ENCODE results near the gene COL7A1.

The COL7A1 gene

DNA sequence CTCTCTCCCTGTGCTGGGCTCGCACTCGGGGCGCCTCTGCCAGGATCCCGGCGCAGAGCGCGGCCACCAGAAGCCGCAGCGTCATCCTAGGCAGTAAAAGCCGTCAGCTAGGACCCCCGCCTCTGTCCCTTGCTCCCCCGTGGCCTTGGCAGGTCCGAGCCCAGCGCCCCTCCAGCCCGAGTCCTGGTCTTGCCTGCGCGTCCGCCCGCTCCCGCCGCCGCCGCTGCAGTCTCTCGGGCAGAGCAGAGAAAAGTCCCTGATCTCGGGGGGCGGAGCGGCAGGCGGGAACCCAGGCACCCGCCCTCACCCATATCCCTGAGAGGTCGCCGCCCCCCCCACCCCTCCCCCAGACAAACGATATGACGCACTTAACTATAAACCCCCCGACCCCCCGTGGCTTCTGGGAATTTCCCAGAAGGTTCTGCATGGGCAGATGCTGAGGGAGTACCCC, at the start of gene COL7A1:
TSS of gene COL7A1 (minus strand) at position 255 of the 451 bp plus-strand sequence. CDS start at position 85, 170 bp downstream.
- DNase-seq, result no peak

DNA sequence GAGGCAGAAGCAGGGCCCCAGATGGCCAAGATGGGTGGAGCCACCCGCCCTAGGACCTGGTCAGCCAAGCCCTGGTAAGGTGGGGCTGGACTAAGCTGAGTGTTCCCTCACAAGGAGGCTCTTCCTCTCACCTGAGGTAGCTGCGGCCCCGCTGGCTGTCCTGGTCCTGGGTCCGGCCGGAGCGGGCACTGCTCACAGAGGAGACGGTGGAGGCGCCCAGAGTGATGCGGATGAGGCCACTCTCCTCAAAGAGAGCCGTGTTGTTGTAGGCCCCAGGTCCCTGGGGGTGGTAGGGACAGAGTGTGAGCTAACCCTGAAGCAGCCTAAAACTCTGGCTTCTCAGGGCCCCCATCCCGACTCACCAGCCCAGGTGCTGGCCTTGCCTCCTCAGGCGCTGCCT, 47.5 kb upstream of the COL7A1 start:
- DNase-seq, result no peak

DNA sequence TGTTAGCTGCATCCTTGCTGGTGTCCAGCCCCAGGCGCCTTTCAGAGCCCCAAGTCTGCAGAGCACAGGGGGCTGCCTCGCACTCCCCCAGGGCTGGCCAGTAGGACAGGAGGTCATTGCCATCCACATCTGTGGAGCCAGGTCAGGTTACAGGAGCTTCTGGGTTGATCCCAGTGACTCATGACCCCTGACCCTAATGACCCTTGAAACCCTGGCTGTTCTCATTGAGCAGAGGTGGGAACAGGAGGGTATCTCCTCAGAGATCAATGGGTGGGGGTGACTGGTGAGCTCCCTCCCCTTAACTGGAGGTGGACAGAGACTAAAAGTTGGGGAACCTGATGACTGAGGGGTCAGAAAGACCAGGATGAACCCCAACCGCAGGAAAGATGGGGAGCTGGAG, 46.3 kb upstream of the COL7A1 start:
- no peak for DNase-seq

DNA sequence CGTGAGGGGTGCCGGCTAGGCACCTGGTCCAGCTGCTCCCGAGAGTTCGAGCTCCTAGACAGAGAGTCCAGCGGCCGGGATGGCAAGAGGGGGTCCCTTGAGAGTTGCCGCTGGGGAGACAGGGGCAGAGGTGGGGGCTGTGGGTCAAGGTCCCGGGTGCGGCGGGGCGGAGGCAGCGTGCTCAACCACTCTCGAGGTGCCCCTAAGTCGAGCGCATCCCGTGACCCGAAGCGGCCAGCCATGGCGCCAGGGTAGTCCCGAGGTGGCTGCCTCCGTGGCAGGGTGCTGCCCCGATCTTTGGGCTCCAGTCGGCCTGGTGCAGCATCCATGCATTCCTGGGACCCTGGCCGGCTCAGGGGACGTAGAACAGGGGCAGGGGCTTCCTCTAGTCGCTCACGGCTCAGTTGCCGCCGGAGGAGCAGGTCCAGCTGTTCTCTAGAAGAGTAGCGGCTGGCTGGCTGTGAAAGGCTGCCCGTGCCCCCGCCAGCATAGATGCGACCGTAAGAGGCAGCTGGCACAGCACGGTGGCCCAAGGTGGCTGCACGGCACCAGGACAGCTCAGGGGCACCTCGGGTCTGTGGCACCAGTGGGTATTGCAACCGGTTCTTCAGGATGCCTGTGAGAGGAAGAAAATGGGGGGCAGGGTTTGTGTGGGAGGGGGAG, 44.9 kb upstream of the COL7A1 start:
- DNase-seq, result no peak

DNA sequence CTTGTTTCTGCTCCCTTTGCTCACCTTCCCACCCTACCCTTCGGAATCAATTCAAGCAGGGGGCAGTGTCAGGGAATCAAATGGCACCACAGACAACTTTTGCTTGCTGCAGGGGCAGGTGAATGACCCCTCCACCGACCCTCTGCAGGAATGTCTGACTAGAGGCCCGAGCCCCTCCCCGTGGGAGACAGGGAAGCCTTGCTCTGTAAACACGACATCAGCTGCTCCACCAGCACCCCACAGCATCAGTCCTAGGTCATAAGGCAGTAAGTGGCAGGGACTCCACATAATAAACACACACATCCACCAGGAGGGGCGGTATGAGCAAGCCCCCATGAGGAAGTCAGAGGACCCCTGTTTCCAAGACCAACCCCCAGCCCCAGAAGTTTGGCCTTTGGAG, 42.2 kb upstream of the COL7A1 start:
- DNase-seq, result no peak

DNA sequence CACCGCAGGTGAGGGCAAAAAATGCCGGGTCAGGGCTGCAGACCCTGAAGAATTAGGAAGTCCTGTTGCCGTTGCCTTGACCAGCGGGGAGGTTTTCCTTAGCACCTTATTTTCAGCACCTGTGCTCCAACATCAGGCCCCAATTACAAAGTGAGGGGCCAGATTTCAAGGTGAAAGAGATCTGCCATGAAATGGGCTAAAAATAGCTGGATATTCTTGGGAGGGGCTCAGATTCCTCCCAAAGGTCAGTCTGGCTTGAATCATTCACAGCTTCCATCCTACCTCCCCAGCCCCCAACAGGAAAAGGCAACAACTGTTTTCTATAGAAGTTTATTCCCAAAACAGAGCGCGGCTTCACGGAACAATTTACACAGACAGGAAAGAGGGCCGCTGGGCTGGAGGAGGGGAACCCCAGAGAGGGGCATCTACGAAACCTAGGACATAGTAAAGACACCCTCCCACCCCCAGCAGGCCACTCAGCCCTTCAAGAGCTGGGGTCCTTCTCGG, 41.1 kb upstream of the COL7A1 start:
- DNase-seq, result no peak

DNA sequence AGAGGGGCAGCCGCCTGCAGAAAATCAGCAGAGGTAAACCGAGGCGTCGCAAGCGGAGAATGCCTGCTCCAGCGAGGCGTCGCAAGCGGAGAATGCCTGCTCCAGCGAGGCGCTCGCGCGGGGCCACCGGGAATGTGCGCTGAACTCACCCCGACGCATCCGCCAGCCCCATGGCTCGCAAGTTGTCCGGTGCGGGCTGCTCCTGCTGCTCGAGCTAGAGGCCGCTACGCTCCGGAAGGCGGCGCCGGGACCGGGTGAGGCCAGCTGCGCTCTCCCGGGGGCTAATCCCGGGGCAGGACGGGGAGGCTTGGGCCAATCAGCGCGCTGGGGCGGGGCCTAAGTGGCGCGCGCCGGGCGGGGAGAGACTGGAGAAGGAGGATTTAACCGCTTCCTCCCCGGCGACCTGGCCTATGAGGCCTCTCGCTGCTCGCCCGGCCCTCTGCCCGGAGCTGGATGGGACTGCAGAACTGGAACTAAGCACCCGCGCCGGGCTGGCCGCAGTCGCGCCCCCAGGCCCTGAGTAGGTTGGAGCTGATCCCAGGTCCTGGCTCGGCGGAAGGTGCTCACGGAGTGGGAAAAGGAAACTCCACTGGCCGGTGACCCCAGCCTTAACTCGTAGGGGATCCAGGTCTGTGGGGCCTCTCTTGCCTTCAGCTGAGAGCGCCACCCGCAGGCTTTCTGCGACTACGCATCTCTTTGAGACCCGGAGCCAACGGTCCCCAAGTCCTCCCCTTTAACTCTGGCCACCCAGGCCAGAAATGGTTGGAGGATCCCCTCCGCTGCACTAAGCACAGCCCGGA, 40.3 kb upstream of the COL7A1 start, which contains the start of gene SLC26A6:
TSS of gene SLC26A6 (minus strand) at position 240 of the 800 bp plus-strand sequence. CDS start at position 172, 68 bp downstream.
- DNase-seq, result peak; percentile 93

DNA sequence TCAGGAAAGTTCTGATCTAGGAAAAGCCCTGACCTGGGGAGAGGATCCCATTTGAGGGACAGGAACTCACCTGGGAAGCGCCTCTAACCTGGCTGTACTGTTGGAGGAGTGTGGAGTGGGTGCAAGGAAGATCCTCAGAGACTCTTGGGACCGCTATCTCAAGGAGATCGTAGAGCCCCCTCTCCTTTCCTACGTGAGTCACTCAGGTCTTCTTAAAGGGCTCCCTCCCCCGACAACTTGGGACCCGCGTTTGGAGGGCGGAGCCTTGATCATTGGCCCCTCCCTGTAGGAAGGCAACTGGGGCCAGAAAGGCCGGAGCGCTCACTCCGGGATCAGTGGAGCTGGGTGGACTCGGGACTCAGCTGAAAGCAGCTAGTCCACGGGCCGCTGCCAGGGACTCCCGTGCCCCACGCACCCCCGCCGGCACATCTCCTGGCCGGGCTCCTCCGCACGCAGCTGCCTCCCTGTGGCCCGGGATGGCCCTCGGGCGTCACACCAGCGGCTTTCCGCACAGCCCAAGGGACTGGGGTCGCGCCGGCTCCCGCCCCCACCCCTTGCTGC, 39.6 kb upstream of the COL7A1 start:
- peak; percentile 67 for DNase-seq

DNA sequence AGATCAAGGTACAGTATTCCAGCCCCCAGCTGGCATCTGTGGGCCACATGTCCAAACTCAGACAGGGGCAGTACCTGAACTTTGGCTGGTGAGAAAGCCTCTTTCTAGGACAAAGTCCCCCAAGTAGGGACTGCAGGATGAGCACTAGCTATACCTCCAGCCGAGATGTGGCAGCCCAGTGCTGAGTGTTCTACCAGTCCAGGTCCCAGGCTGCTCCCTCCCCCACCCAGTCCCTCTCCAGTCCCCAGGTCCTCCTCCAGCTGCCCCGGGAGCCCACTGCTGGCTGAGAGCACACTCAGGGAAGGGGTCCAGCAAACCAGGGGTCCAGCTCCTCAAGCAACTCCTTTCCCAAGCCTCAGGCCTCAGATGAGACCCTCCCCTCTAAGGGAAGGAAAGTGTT, 38.6 kb upstream of the COL7A1 start:
- no peak for DNase-seq

DNA sequence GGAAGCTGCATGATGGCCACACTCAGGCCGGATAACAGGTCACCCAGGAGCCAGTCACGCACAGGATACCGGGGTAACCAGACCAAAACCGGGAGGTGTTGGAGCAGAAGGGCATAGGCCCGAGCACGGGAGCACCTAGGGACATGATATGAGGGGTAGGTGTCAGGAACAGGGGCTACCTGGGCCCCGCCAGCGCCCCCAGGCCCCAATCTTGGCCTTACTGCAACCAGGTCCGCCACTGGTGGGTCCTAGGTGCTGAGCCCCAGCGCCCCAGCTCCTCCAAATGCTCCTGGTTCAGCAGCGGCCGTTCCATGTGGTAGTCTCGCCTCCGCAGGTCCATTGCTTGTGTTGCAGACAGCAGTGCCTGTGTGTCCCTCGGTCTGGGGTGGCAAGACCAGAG, 38.1 kb upstream of the COL7A1 start:
- no peak for DNase-seq

DNA sequence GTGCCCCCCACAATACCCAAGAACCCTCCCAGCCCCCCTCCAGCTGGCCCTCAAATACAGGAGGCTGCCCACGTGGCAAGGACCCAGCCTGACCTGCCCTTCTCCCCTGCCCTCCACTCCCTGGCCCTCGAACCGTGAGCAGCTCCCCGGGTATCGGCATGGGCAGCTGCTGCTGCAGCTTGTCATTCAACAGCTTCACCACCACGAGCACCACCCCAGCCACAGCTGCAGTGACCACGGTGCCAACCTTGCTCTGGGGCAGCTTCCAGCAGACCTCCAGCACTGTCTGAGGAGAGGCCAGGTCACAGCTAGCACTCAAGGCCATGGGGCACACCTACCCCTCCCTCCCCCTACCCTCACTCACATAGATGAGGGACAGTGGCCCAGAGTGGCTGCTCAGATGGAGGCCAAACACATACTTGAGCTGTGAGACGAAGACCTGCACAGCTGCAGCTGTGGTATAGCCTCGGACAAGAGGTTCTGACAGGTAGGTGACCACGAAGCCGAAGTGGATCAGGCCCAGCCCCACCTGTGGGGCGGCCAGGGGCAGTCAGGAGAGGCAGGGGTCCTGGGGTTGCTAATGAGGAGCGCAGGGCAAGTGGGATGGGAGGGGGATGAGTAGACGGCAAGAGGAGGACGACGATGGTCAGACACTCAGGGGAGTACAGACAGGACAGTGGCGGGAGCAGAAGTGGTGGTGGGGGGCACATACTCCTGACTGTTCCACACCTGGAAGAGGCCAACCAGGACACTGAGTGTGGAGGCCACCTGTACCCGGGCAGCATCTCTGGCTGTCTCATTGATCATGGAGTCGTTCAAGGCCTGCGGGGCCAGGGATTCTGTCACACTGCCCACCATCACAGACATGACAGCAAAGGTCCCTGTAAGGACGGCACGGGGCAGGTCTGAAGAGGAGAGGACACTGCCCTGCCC, 36.7 kb upstream of the COL7A1 start:
- DNase-seq, result no peak

DNA sequence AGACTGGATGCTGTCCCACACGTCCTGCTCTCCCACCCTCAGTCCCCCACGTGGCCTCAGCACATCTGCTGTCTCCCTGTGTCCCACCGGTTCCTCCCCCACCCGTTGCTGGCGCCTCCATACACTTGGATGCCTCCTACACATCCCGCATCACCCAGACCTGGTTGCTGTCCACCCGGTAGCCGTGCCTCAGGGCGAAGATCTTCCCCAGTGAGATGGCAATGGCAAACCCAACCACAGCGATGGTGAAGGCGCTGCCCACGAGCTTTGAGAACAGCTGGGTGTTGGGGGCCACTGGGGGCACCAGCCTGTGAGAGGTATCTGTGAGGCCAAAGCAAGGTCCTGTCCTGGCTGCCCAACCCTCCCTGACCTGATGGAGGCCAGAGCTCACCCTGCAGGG, 35.7 kb upstream of the COL7A1 start:
- DNase-seq, result no peak

DNA sequence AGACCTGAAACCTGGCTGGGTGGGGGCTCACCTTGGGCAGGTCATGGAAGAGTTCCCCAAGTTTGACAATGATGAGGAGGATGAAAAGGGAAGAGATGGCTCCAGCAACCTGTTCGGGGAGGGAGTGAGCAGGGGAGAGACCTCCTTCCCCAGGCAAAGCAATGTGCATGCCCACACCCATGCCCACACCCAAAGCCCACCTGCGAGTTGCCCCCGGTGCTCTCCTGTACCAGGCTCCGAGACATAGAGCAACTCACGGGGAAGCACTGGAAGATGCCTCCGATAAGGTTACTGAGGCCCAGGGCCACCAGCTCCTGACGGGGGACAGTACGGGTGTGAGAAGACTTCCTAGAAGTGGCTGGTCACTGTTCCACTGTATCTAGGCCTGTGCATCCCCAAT, 35.3 kb upstream of the COL7A1 start:
- no peak for DNase-seq

DNA sequence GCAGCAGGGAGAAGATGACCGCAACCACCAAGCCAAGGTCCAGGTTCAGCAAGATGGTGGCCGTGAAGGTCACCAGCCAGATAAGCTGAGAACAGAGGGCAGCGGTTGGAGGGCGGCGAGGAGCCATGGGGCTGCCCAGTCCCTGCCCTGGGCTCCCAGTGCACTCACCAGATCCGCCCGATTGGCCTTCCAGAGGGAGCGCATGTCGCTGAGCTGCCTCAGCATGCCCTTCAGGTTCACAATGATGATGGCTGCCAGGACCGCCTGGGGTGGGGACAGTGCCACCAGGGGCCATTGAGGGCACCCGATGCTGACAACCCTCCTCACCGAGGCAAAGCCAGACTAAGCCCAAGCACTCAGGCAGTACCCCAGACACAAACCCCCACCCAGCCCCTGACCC, 34.8 kb upstream of the COL7A1 start:
- DNase-seq, result no peak

DNA sequence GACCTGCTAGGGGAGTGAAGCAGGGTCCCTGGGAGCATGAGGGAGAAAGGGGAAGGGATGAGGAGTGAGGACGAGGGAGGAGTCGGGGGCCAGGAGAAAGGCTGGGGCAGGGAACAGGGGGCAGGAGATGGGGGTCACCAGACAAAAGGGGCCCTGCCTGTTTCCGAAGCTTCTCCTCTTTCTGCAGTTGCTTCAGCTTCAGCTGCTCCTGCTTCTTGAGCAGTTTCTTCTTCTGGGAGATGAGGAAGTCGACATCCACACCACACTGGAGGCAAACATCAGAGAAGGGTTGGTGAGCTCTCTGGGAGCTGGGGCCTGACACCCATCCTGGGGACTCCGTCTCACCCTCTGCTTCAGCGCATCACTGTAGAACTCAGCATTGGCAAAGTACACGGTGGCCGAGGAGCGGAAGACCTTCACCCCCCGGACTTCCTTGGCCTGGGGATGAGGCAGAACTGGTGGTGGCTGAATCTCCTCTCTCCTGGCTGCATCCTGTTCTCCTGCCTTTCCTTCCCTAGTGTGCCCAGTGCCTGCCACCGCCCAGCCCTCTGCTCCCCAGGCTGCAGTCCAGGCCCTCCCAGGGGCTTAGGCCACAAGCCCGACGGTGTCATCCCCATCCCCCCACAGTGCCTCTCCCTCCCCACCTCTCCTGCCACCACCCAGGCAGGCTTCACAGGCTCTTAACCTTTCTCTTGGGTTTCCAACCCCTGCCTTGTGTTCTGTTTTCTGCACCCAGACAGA, 33.3 kb upstream of the COL7A1 start:
- no peak for DNase-seq

DNA sequence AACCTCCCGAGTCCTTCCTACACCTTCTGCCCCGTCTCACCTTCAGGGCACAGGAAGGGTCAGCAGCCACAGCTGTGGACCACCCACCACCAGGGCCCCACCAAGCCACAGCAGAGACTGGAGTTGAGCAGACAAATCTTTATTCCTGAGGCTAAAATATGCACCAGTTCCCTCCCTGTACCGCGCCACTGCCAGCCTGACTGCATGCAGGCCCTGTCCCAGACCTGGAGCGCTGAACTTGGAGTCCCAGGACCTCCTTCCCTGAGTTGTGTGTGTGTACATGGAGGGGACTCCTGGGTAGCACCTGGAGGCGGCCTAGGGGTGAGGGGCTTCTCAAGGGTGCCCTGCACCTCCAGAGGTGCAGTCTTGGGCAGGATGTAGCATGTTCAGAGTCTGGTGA, 30.5 kb upstream of the COL7A1 start:
- no peak for DNase-seq

DNA sequence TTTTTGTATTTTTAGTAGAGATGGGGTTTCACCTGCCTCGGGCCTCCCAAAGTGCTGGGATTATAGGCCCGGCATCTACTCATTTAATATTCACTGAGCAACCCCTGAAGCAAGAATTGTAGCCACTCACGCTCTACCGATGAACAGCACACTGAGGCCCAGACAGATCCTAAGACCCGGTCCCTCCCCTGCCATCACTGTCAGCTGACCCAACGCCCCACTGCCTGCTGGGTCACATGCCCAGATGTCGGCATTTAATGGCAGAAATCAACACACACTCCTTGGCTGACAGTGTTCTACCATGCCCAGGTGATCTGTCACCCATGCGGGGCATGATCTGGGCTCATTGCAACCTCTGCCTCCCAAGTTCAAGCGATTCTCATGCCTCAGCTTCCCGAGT, 29.6 kb upstream of the COL7A1 start:
- DNase-seq, result no peak

DNA sequence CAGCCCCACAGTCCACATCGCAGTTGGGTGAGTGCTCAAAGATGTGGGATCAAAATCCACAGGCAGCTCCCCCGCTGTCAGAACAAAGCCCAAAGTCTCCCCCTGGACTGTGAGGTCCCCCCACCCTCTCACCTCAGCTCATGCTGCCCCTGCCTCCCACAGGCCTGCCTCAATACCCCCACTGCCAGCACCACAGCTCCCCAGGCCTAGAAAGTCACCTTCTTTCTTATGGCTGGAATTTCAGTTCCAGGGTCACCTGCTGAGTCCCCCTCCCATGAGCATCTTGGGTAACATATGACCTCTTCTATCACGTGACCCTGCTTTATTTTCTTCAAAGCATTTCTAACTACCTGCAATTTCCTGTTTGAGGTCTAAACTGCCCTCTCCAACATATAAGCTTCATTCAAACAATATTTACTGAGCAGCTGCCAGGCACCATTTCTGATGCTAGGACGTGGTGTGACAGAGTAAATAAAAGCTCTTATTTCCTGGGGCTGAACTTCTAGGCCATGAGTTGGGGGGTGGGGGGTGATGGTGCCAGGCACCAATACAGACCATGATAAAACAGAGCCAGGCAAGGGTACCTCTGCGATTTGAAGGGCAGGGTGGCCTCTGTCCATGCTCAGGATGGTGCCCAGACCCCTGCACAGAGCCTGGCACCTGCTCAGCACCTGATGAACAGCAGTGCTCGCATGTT, 28.9 kb upstream of the COL7A1 start:
- DNase-seq, result no peak

DNA sequence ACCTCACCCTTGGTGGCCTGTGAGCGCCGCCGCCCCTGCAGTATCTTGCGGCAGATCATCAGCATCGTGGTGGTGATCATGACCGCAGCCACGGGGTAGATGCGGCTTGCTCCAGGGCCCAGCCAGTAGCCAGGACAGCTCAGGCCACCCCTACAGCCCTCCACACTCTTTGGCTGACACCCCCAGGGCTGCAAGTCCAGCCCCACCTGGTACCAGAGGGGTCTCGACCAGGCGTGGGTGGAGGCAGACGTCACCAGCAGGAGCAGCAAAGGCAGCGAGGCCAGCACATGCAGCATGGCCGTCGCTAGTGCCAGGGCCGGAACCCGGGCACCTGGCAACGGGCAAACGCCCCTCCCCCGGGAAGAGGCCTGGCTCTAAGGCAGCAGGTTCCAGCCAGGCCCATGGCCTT, 26.3 kb upstream of the COL7A1 start, which contains the start of gene TMEM89:
TSS of gene TMEM89 (minus strand) at position 309 of the 409 bp plus-strand sequence. CDS start at position 296, 13 bp downstream.
- DNase-seq, result no peak

DNA sequence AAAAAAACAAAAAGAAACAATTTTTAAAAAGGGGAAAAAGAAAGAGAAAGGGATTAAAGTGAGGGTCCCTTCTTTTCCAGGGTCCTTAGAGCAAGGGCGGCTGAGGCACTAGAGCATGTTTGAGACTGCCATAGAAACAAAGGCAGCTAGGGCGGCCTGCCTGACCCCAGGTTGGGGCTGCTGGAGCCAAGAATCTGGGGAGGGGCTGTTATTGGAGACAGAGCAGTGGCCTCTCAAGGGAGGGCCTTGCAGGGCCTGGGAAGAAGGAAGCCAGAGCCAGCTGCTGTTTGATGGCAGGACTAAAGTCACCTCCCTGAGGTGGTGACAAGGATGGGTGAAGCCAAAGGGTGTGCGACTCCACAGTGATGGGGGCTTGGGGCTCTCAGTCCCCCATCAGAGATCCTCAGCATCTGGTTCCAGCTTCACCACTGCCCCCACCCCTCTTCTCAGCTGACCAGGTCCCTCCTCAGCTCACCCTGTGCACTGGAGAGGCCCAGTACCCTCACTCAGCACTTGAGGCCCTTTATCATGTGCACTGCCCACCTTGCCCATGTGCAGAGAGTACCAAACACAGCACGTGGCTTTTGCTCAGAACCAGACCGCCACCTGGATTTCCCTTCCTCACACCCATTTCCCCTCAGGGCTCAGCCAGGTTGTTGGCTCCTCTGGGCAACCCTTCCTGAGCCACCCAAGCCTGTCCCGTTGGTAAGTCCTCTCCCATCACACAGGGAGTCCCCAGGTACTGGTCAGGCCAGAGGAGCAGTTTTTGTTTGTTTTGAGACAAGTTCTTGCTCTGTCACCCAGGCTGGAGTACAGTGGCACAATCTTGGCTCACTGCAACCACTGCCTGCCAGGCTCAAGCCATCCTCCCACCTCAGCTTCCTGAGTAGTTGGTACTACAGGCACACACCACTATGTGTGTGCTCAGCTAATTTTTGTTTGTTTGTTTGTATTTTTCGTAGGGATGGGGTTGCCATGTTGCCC, 24.7 kb upstream of the COL7A1 start:
- DNase-seq, result no peak

Measured in activated CD8-positive, alpha-beta memory T cell treated with anti-CD3 and anti-CD28 coated beads, Interleukin-2, amount 50 U/mL, for 4 hours (primary cell).